ENCODE results near the gene CAST.

GRCh38 chr5:96649681-96650540 lies 12.3 kb upstream of the CAST start:
- no peak for TF ChIP-seq CTCF (IDR thresholded peaks at IDR 0.05 in 4 of 5, conservative IDR thresholded peaks at IDR 0.05 in 1 of 5)
- no peak for TF ChIP-seq POLR2A (IDR thresholded peaks at IDR 0.05)

All from gastrocnemius medialis (tissue), 4 donors.